ENCODE measurements around the gene TOMM34.

The TOMM34 gene

GRCh38 chr20:44897133-44897532 is 63.1 kb downstream of the TOMM34 start:
- CTCF ChIA-PET: interaction anchor here (1.4 to 3.6 kb wide), 3 partner anchors 9 to 13 kb away, joined by 5 to 13 read pairs (median 7); partner anchors contain the start of gene PABPC1L
- TF ChIP-seq, protein P1, sequence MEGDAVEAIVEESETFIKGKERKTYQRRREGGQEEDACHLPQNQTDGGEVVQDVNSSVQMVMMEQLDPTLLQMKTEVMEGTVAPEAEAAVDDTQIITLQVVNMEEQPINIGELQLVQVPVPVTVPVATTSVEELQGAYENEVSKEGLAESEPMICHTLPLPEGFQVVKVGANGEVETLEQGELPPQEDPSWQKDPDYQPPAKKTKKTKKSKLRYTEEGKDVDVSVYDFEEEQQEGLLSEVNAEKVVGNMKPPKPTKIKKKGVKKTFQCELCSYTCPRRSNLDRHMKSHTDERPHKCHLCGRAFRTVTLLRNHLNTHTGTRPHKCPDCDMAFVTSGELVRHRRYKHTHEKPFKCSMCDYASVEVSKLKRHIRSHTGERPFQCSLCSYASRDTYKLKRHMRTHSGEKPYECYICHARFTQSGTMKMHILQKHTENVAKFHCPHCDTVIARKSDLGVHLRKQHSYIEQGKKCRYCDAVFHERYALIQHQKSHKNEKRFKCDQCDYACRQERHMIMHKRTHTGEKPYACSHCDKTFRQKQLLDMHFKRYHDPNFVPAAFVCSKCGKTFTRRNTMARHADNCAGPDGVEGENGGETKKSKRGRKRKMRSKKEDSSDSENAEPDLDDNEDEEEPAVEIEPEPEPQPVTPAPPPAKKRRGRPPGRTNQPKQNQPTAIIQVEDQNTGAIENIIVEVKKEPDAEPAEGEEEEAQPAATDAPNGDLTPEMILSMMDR (IDR thresholded peaks at IDR 0.05; ENCODE audit: control extremely low read depth, extremely low read depth, low read depth, missing control alignments): no peak
- POLR2A ChIA-PET: interaction anchor here (0.6 to 0.9 kb wide), 2 partner anchors 12 to 464 kb away, joined by 3 to 6 read pairs; partner anchors contain the start of gene YWHAB
- no peak for DNase-seq (ENCODE audit: extremely low spot score)

GRCh38 chr20:44896583-44896982 is 63.6 kb downstream of the TOMM34 start:
- TF ChIP-seq, protein P1 (IDR thresholded peaks at IDR 0.05; ENCODE audit: control extremely low read depth, extremely low read depth, low read depth, missing control alignments): no peak
- CTCF ChIA-PET: interaction anchor here (1.4 to 3.6 kb wide), 3 partner anchors 8 to 14 kb away, joined by 5 to 13 read pairs (median 7); partner anchors contain the start of gene PABPC1L
- POLR2A ChIA-PET: interaction anchor here (0.6 to 0.9 kb wide), 2 partner anchors 11 to 465 kb away, joined by 3 to 6 read pairs; partner anchors contain the start of gene YWHAB
- DNase-seq (ENCODE audit: extremely low spot score): no peak

DNA sequence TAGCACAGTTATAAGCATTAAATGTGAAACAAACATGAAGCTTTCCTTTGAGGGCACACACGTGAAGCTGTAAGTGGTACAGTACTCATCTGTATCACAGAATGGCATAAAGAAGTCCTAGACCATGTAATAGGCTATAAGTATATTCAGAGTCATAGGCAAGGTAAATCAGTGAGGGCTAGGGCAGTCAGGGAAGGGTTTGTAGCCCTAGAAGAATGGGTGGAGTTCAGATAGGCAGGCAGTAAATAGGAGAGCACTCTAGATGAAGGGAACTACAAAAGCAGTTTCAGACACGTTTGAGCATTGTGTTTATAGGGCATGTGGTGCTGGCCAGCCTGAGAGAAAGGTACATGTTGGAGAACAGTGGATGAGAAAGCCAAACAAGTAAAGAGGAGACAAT is 65.2 kb downstream of the TOMM34 start:
- ChIA-PET POLR2A (no interaction called here), CTCF (interaction anchor here (1.0 to 3.6 kb wide), 2 partner anchors 9 to 15 kb away, joined by 3 to 13 read pairs; partner anchors contain the start of gene PABPC1L)
- DNase-seq (ENCODE audit: extremely low spot score): no peak
- TF ChIP-seq, protein P1 (IDR thresholded peaks at IDR 0.05; ENCODE audit: control extremely low read depth, extremely low read depth, low read depth, missing control alignments): no peak

All from GM10248 (cell line).